Cerebellar cortex (tissue), 1 donor: ENCODE measurements around the gene TUBB2B.
A peak's percentile ranks its signal among the peaks of the same experiment; 100 is the strongest.
"Not testable (repeated sequence)": the region's sequence is repeated elsewhere in the genome, so short reads cannot be mapped to it uniquely, and the experiment has no call there.

ENCODE experiments used
- DNase-seq: peaks from one replicate; pipeline ENCODE4 v3.0.0-alpha.2; 2015; ENCODE audit warnings: low spot score

The TUBB2B gene

GRCh38 chr6:3186974-3187382 lies 40.5 kb downstream of the TUBB2B start:
- DNase-seq: no peak

- DNase-seq: no peak
Measured at GRCh38 chr6:3183066-3183465, 44.4 kb downstream of the TUBB2B start.

GRCh38 chr6:3181105-3181504 lies 46.3 kb downstream of the TUBB2B start:
- no peak for DNase-seq

- DNase-seq: not testable (repeated sequence)
Measured at GRCh38 chr6:3179945-3180344, 47.5 kb downstream of the TUBB2B start.

GRCh38 chr6:3178666-3179065 lies 48.8 kb downstream of the TUBB2B start:
- peak; percentile 68 for DNase-seq

GRCh38 chr6:3176562-3177355 lies 50.7 kb downstream of the TUBB2B start:
- DNase-seq: no peak

GRCh38 chr6:3175715-3176402 lies 51.6 kb downstream of the TUBB2B start:
- DNase-seq: no peak
